HG02588 (cell line): ENCODE measurements around the gene MYMK.

ENCODE experiments used
- ATAC-seq: cut with Tn5 transposase; IDR thresholded peaks from one replicate; pipeline ENCODE4 v1.9.1; 2021; ENCODE audit warnings: mild to moderate bottlenecking, moderate library complexity; ENCODE audit not compliant: unreplicated experiment

The MYMK gene

GRCh38 chr9:133519693-133520092 lies 5.1 kb downstream of the MYMK start:
- no peak for ATAC-seq

- ATAC-seq: no peak
Observed at GRCh38 chr9:133518706-133519449, 5.9 kb downstream of the MYMK start.

DNA sequence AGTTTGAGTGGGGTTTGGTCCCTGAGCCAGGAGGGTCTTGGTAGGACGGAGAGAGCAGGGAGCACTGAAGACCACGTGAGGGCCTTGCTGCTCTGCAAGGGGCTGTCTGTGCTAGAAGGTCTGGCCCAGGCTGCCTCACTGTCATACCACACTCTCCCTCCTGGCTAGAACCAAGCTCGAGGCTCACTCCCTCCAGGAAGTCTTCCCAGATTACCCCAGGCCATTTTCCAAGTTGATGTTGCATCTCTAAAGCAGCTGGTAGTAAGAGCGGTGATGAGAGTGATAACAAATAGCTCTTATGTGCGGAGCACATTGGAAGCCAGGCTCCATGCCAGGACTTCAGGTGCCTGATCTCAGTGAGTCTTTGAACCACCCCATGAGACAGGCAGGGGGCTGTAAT lies 6.6 kb downstream of the MYMK start:
- no peak for ATAC-seq

GRCh38 chr9:133517711-133518110 lies 7.0 kb downstream of the MYMK start:
- ATAC-seq: no peak

DNA sequence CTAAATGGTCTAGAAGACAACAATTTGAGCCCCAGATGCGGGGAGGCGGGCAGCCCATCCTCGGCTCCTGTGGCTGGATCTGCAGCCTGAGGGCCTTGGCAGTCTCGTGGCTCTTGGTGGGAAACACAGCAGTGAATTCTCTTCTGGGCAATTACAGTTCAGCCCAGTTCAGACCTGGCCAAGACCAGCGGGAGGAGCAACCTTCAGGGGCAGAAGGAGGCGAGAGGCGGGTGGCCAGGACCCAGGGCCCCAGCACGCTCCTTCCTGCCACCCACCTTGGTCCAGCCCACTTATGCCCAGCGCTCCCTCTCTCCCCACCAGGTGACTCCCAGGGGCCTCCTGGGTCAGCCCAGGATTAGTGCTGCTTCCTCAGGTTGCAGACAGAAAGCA lies 7.8 kb downstream of the MYMK start:
- no peak for ATAC-seq

DNA sequence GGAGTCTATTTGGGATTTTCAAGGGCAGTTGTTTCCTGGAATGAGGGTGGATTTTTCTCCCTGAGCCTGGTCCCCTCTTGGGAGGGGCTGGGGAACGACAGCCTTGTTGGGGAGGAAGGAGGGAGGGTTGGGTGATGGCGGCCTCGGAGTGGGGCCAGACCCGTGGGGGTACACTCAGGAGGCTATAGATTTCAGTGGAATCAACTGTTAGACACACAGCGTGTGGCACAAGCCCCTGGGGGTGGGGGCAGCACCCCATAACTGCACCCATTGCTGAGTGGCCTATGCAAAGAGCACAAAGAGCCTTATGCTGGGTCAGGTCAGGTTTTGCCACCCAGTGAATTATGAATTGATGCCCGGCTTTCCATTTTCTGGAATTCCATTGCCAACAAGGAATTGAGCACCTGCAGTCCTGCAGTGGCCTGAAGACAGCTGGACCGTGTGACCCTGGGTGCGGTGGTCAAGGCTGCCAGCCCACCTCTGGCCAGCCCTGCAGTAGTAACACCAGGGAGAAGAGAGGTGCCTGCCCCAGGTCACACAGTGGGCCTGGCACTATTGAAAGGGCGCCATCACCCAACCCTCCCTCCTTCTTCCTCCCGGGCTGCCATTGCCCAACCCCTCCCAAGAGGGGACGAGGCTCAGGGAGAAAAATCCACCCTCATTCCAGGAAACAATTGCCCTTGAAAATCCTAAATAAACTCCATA lies 8.4 kb downstream of the MYMK start:
- ATAC-seq: no peak

DNA sequence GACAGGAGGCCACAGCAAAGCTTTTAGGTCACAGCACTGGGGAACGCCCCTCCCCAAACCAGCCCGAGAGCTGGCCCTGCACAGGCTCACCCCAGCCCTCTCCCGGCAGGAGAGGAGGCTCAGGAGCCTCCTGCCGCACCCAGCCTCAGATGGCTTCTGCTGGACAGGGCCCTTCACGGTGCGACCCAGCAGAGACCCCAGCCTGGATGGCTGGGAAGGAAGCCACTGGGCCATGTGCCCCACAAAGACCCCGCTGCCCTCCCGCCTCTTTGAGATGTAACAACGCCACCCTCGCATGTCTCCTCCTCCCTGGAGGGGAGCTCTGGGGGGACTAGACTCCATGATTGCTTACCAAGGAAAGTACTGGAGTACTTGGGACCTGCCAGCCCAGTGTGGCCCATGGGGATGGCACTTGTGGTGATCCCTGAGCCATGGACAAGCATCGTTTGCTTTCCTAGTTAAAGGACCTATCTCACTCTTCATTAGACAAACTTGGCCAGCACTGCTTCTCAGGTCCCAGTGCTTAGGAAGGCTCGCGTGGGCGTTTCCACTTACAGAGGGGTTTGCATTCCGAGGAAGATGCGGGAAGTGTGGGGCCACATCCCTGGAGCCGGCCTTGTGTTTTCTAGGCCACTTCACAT lies 9.0 kb downstream of the MYMK start:
- no peak for ATAC-seq

GRCh38 chr9:133515240-133515610 lies 9.5 kb downstream of the MYMK start:
- ATAC-seq: no peak

DNA sequence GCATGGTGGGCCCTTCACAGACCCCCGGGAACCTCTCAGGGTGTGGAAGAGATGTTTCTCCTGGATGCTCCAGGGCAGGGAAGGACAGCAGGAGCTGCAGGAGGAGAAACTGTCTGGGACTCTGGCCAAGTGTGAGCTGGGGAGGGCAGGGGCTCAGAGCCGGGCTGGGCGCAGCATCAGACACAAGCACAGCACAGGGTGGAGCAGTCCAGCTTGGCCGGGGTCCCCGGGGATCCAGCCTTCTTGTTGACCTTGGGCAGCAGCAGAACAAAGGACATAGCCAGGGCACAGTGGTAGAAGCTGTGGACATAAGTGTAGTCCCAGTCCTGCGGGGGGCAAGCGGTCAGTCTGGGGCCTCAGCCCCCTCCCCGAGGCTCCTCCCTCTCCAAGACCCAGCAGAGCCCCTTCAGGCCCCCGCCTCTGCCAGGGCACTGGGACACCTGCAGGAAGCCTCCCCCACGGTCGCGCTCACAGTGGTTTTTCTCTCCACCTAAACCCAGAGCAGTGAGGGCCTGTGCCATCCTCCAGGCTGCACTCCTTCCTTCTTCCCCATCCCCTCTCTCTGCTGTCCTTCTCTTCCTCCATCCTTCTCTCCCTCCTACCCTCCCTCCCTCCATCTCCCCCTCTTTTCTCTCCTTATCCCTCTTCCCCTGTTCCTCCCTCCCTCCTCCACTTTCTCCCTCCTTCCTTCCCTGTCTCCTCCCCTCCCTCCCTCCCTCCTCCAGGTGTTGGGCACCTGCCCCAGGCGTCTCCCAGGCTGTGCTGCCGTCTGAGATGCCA lies 10.1 kb downstream of the MYMK start:
- no peak for ATAC-seq

- no peak for ATAC-seq
Observed at GRCh38 chr9:133513214-133514100, 11.3 kb downstream of the MYMK start.

DNA sequence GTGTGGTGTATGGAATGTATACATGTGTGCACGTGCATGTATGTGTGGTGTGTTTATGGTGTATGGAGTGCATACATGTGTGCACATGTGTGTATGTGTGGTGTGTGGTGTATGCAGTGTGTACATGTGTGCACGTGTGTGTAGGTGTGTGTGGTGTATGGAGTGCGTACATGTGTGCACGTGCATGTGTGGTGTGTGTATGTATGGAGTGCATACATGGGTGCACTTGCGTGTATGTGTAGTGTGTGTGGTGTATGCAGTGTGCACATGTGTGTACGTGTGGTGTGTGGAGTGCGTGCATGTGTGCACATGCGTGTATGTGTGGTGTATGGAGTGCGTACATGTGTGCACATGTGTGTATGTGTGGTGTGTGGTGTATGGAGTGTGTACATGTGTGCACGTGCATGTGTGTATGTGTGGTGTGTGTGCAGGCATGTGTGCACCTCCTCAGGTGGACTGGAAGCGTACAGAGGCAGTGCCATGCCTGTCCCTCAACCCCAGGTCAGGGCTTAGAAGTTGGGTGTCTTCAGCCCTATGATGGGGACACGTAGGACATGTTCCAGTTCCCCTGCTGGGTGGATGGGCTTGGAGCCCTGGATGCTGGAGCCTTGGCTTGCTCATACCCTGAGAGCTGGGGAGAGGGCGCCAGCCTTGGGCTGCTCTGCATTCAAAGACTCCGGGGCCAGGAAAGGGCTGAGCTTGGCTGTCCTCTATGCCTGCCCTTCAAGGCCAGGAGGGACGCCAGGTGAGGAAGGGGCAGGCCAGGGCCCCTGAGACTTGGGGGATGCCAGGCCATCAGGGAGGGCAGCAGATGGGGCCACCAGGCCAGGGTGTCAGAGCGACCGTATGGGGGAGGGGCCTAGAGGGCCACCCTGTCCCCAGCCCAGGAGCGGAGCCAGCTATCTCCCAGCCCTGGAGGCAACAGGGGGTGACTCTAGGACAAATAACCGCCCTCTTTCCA lies 12.2 kb downstream of the MYMK start:
- ATAC-seq: no peak

- ATAC-seq: no peak
Observed at GRCh38 chr9:133511607-133512006, 13.2 kb downstream of the MYMK start.

DNA sequence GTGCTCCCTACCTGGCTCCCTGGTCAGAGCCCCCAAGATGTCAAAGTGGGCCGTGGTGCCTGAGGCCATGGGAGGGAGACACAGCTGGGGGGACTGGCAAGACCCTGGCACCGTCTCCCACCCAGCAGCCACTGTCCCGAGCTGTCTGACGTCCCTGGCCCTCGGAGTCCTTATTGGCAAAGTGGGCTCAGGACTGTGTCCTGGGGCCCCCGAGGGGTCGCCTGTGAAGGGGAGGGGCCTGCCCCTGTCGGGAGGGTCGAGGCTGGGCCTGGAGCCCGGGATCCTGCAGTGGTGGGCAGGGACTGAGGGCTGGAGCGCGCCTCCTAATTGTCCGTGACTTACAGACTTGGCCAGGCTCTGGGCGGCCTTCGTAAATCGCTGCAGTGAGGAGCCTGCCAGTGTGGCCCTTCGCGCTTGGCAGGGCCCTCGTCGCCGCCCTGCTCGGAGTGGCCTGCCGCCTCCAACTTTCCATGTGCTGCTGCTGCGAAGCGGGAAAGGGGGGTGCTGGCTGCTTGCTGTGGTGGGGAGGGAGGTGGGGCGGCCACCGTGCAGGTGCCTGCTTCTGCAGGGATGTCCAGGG lies 13.7 kb downstream of the MYMK start:
- ATAC-seq: no peak

- ATAC-seq: no peak
Observed at GRCh38 chr9:133509179-133510083, 15.3 kb downstream of the MYMK start.

GRCh38 chr9:133508046-133508445 lies 16.7 kb downstream of the MYMK start:
- ATAC-seq: no peak

GRCh38 chr9:133507246-133507965 lies 17.4 kb downstream of the MYMK start:
- ATAC-seq: no peak

- ATAC-seq: no peak
Observed at GRCh38 chr9:133506653-133507038, 18.1 kb downstream of the MYMK start.
